Measurements from ENCODE around the gene MSH3.

The MSH3 gene

GRCh38 chr5:80672140-80672736, 17.8 kb downstream of the MSH3 start:
- Mint-ChIP-seq H3K4me3 (no peak overlapping the region), H3K27me3 (ENCODE audit: low read depth, poor library complexity) (no peaks in the 10 kb centered on the region), H3K4me1 (peaks cover 8% of the 10 kb centered on the region), H3K27ac (no peak overlapping the region), H3K36me3 (ENCODE audit: low read depth) (peaks cover 33% of the 10 kb centered on the region), H3K9me3 (no peaks in the 10 kb centered on the region)
- peak; percentile 76 for DNase-seq
- peak; percentile 86 for TF ChIP-seq CTCF (IDR thresholded peaks at IDR 0.05)

- no peak for TF ChIP-seq CTCF (IDR thresholded peaks at IDR 0.05)
- Mint-ChIP-seq H3K36me3 (ENCODE audit: low read depth) (peaks cover 49% of the 10 kb centered on the region), H3K27me3 (ENCODE audit: low read depth, poor library complexity) (no peaks in the 10 kb centered on the region), H3K27ac (no peak overlapping the region), H3K4me1 (peaks cover 2% of the 10 kb centered on the region), H3K4me3 (no peak overlapping the region), H3K9me3 (no peaks in the 10 kb centered on the region)
- DNase-seq = no peak
Measured at GRCh38 chr5:80676706-80677105, 22.3 kb downstream of the MSH3 start.

- peaks cover 2% of the 10 kb centered on the region for H3K27me3 Mint-ChIP-seq (ENCODE audit: low read depth, poor library complexity)
Measured at GRCh38 chr5:80686757-80687156, 32.3 kb downstream of the MSH3 start.

GRCh38 chr5:80688648-80689420, 34.4 kb downstream of the MSH3 start:
- H3K9me3 Mint-ChIP-seq = peaks cover 9% of the 10 kb centered on the region
- peaks cover 36% of the 10 kb centered on the region for H3K36me3 Mint-ChIP-seq (ENCODE audit: low read depth)
- no peaks in the 10 kb centered on the region for H3K4me1 Mint-ChIP-seq
- DNase-seq = no peak
- no peak overlapping the region for H3K4me3 Mint-ChIP-seq
- H3K27me3 Mint-ChIP-seq (ENCODE audit: low read depth, poor library complexity) = peaks cover 2% of the 10 kb centered on the region
- no peak overlapping the region for H3K27ac Mint-ChIP-seq
- TF ChIP-seq CTCF (IDR thresholded peaks at IDR 0.05) = no peak

More at GRCh38 chr5:80686757-80687156, 32.3 kb downstream of the MSH3 start:
- TF ChIP-seq CTCF (IDR thresholded peaks at IDR 0.05) = peak; percentile 42
- Mint-ChIP-seq H3K4me3 (no peak overlapping the region), H3K4me1 (no peaks in the 10 kb centered on the region), H3K36me3 (ENCODE audit: low read depth) (peaks cover 56% of the 10 kb centered on the region), H3K27ac (no peak overlapping the region), H3K9me3 (peaks cover 19% of the 10 kb centered on the region)
- no peak for DNase-seq

- peaks cover under 1% of the 10 kb centered on the region for H3K9me3 Mint-ChIP-seq
- TF ChIP-seq CTCF (IDR thresholded peaks at IDR 0.05) = no peak
- no peak for DNase-seq
- no peaks in the 10 kb centered on the region for H3K4me1 Mint-ChIP-seq
- H3K27me3 Mint-ChIP-seq (ENCODE audit: low read depth, poor library complexity) = peaks cover 2% of the 10 kb centered on the region
- no peak overlapping the region for H3K27ac Mint-ChIP-seq
- no peak overlapping the region for H3K4me3 Mint-ChIP-seq
- peaks cover 28% of the 10 kb centered on the region for H3K36me3 Mint-ChIP-seq (ENCODE audit: low read depth)
Measured at GRCh38 chr5:80689627-80690026, 35.2 kb downstream of the MSH3 start.
